Keratinocyte (primary cell): ENCODE measurements around the gene DOCK7. TPM values are rescaled to one million over a fixed set of nuclear protein-coding genes. Genes with fewer than 3 reads are reported as not detected.
A peak's percentile ranks its signal among the peaks of the same experiment; 100 is the strongest.
"Not testable (repeated sequence)": the region's sequence is repeated elsewhere in the genome, so short reads cannot be mapped to it uniquely, and the experiment has no call there.

Experiments used
- DNase-seq: peaks from one replicate; pipeline ENCODE4 v3.0.0-alpha.2; 2011; ENCODE audit warnings: low read depth, missing footprints, low spot score
- FAIRE-seq: peaks from 2 replicates; lab custom pipeline; 2011; peaks lifted over from hg19 to GRCh38; lab: Jason Lieb, UNC
- H2AFZ ChIP-seq: 2 replicates; pipeline ENCODE4 v1.6.0; 2012; ENCODE audit warnings: low read length, control low read depth, inconsistent platforms; ENCODE audit not compliant: control insufficient read depth
- H3K27ac ChIP-seq: 2 replicates; pipeline ENCODE4 v1.5.1; 2011; ENCODE audit warnings: low read length; ENCODE audit not compliant: control insufficient read depth, insufficient read depth
- H3K27me3 ChIP-seq: 3 replicates; pipeline ENCODE4 v1.6.0; 2011; ENCODE audit warnings: low read length; ENCODE audit not compliant: control insufficient read depth, insufficient read depth; ENCODE audit errors: extremely low read depth
- H3K36me3 ChIP-seq, 2 experiments: 2 replicates in 1 of 2; 3 replicates in 1 of 2; pipeline ENCODE4 v1.5.1; 2011; ENCODE audit warnings: low read length in 2 of 2, mild to moderate bottlenecking in 1 of 2; ENCODE audit not compliant: control insufficient read depth in 2 of 2, insufficient read depth in 2 of 2; ENCODE audit errors: extremely low read depth in 1 of 2
- H3K4me1 ChIP-seq: 3 replicates; pipeline ENCODE4 v1.5.1; 2011; ENCODE audit warnings: low read length; ENCODE audit not compliant: control insufficient read depth, insufficient read depth; ENCODE audit errors: extremely low read depth
- H3K4me2 ChIP-seq: 3 replicates; pipeline ENCODE4 v1.6.0; 2011; ENCODE audit warnings: low read depth, low read length; ENCODE audit not compliant: control insufficient read depth, insufficient read depth; ENCODE audit errors: extremely low read depth
- H3K4me3 ChIP-seq, 3 experiments: fragments of 200-600 bp in 1 of 3; sonication (generic) in 1 of 3; 2 replicates in 2 of 3; 3 replicates in 1 of 3; pipeline ENCODE4 v1.5.1; 2011 to 2016; ENCODE audit warnings: low read length in 3 of 3, mild to moderate bottlenecking in 3 of 3, control low read depth in 2 of 3, inconsistent platforms in 1 of 3, low read depth in 1 of 3, mixed read lengths in 1 of 3, mixed run types in 1 of 3, moderate library complexity in 1 of 3; ENCODE audit not compliant: control insufficient read depth in 2 of 3, insufficient read depth in 2 of 3; ENCODE audit errors: extremely low read depth in 1 of 3
- H3K79me2 ChIP-seq: 2 replicates; pipeline ENCODE4 v1.6.0; 2012; ENCODE audit warnings: low read length; ENCODE audit not compliant: control insufficient read depth, insufficient read depth
- H3K9ac ChIP-seq: 3 replicates; pipeline ENCODE4 v1.6.0; 2011; ENCODE audit warnings: low read length; ENCODE audit not compliant: control insufficient read depth, insufficient read depth; ENCODE audit errors: extremely low read depth
- H3K9me1 ChIP-seq: 3 replicates; pipeline ENCODE4 v1.6.0; 2011; ENCODE audit warnings: low read length; ENCODE audit not compliant: control insufficient read depth, insufficient read depth; ENCODE audit errors: extremely low read depth
- H3K9me3 ChIP-seq: 2 replicates; pipeline ENCODE4 v1.5.1; 2012; ENCODE audit warnings: low read depth, low read length; ENCODE audit not compliant: control insufficient read depth
- H4K20me1 ChIP-seq: 3 replicates; pipeline ENCODE4 v1.6.0; 2011; ENCODE audit warnings: low read length; ENCODE audit not compliant: control insufficient read depth, insufficient read depth; ENCODE audit errors: extremely low read depth
- CTCF ChIP-seq, 3 experiments: IDR thresholded peaks in 1 of 3; conservative IDR thresholded peaks in 1 of 3; optimal IDR thresholded peaks in 1 of 3; 2 replicates in 2 of 3; 3 replicates in 1 of 3; pipeline versions ENCODE3 to v1.5.1; 2011; ENCODE audit warnings: low read length in 3 of 3, mild to moderate bottlenecking in 3 of 3, moderate library complexity in 2 of 3, control low read depth in 1 of 3, inconsistent platforms in 1 of 3; ENCODE audit not compliant: insufficient read depth in 2 of 3; ENCODE audit errors: extremely low read depth in 1 of 3
- EZH2 ChIP-seq: IDR thresholded peaks from one replicate; pipeline ENCODE4 v1.6.1; 2012; ENCODE audit warnings: inconsistent platforms, mild to moderate bottlenecking, low read length, moderate library complexity
- dilution Hi-C: fragments of 300-500 bp; cut with MboI; formaldehyde crosslinking; loops from one replicate; pipeline ENCODE4 v1.7.0; 2020; ENCODE audit warnings: low sequenced_read_pairs; ENCODE audit not compliant: extremely low pct_ligation_motif_present
- polyA plus RNA-seq, 5 experiments: library from polyadenylated mRNA; depleted of rRNA in 3 of 5; stranded (reverse) in 3 of 5; stranded (forward) in 1 of 5; unstranded in 1 of 5; fragments of >200 nt; gene quantifications; 1 replicate in 1 of 5; 2 replicates in 3 of 5; 3 replicates in 1 of 5; pipeline versions ENCODE4 v1.2.1 to v1.2.3, GENCODE V29; 2011 to 2012; ENCODE audit warnings: missing spikeins in 2 of 5, low read depth in 1 of 5, low replicate concordance in 1 of 5

Gene DOCK7
- polyA plus RNA-seq, 1 donor (not counting 4 experiments of a cell fraction or from before 2014, with no cell fraction given): 66.9 TPM

GRCh38 chr1:62685431-62685859 is 2.7 kb downstream of the DOCK7 start:
- no peak overlapping the region for H2AFZ ChIP-seq
- peaks cover under 1% of the 10 kb centered on the region for H3K9me1 ChIP-seq
- H3K36me3 ChIP-seq: peaks cover 0 to 3% of the 10 kb centered on the region in 2 experiments
- H3K79me2 ChIP-seq: peaks cover 60% of the 10 kb centered on the region
- no peak overlapping the region for H3K27ac ChIP-seq
- no peaks in the 10 kb centered on the region for H3K27me3 ChIP-seq
- H4K20me1 ChIP-seq: no peaks in the 10 kb centered on the region
- FAIRE-seq (no peak), DNase-seq (no peak)
- peak overlapping the region; percentile 18 for H3K4me2 ChIP-seq
- peaks cover 44% of the 10 kb centered on the region for H3K4me1 ChIP-seq
- dilution Hi-C loops: no loop called here
- no peak overlapping the region for H3K4me3 ChIP-seq
- no peaks in the 10 kb centered on the region for H3K9me3 ChIP-seq
- TF ChIP-seq CTCF (optimal IDR thresholded peaks at IDR 0.05 in 1 of 3, IDR thresholded peaks at IDR 0.05 in 1 of 3, conservative IDR thresholded peaks at IDR 0.05 in 1 of 3; ENCODE audit: extremely low read depth in 1 of 3, insufficient read depth in 2 of 3, low read length in 3 of 3) (no peak), EZH2 (no peak)
- no peak overlapping the region for H3K9ac ChIP-seq

GRCh38 chr1:62682531-62682930 is 5.7 kb downstream of the DOCK7 start:
- H3K4me2 ChIP-seq: no peak overlapping the region
- no peaks in the 10 kb centered on the region for H4K20me1 ChIP-seq
- dilution Hi-C loops: no loop called here
- H3K4me3 ChIP-seq: no peak overlapping the region
- H3K27ac ChIP-seq: no peak overlapping the region
- peaks cover 0 to 3% of the 10 kb centered on the region in 2 experiments for H3K36me3 ChIP-seq
- no peak overlapping the region for H2AFZ ChIP-seq
- H3K9me1 ChIP-seq: no peaks in the 10 kb centered on the region
- no peak overlapping the region for H3K9ac ChIP-seq
- H3K79me2 ChIP-seq: peaks cover 77% of the 10 kb centered on the region
- H3K4me1 ChIP-seq: peaks cover 31% of the 10 kb centered on the region
- FAIRE-seq: no peak
- H3K27me3 ChIP-seq: no peaks in the 10 kb centered on the region
- no peaks in the 10 kb centered on the region for H3K9me3 ChIP-seq
- no peak for TF ChIP-seq EZH2
- no peak for TF ChIP-seq CTCF (optimal IDR thresholded peaks at IDR 0.05 in 1 of 3, IDR thresholded peaks at IDR 0.05 in 1 of 3, conservative IDR thresholded peaks at IDR 0.05 in 1 of 3; ENCODE audit: extremely low read depth in 1 of 3, insufficient read depth in 2 of 3, low read length in 3 of 3)
- no peak for DNase-seq

- H3K9ac ChIP-seq, H3K27me3 ChIP-seq, H3K4me2 ChIP-seq, H3K27ac ChIP-seq, H2AFZ ChIP-seq, H3K4me3 ChIP-seq, dilution Hi-C loops, H4K20me1 ChIP-seq, H3K9me1 ChIP-seq, FAIRE-seq, H3K9me3 ChIP-seq, DNase-seq, H3K36me3 ChIP-seq: not testable (repeated sequence)
- Histone ChIP-seq H3K4me1 (peaks cover 22% of the 10 kb centered on the region), H3K79me2 (peaks cover 78% of the 10 kb centered on the region)
Observed at GRCh38 chr1:62680992-62681391, 7.2 kb downstream of the DOCK7 start.

GRCh38 chr1:62677822-62678221 is 10.4 kb downstream of the DOCK7 start:
- H3K9me1 ChIP-seq, H4K20me1 ChIP-seq, H3K9me3 ChIP-seq, H3K27ac ChIP-seq, H3K9ac ChIP-seq, dilution Hi-C loops, H3K27me3 ChIP-seq, H3K4me2 ChIP-seq, DNase-seq, H2AFZ ChIP-seq, FAIRE-seq, H3K36me3 ChIP-seq, H3K4me3 ChIP-seq, H3K4me1 ChIP-seq: not testable (repeated sequence)
- peaks cover 71% of the 10 kb centered on the region for H3K79me2 ChIP-seq
